K562 (cell line): Measurements from ENCODE around the gene USP20. TPM values are rescaled to one million over a fixed set of nuclear protein-coding genes. Genes with fewer than 3 reads are reported as not detected.
A peak's percentile ranks its signal among the peaks of the same experiment; 100 is the strongest.

Experiments
- ATF6 ChIP-seq: sonication (generic); formaldehyde crosslinking; IDR thresholded peaks from 2 replicates; pipeline ENCODE4 v1.4.0; 2020; ENCODE audit warnings: mild to moderate bottlenecking, missing genetic modification reagents
- FIP1L1 ChIP-seq: fragments of 200-400 bp; formaldehyde crosslinking; IDR thresholded peaks from 2 replicates; pipeline ENCODE4 v1.6.1; 2018; ENCODE audit warnings: mild to moderate bottlenecking, low read depth, low read length; ENCODE audit not compliant: poor library complexity, severe bottlenecking
- FOXP4 ChIP-seq: sonication (generic); formaldehyde crosslinking; IDR thresholded peaks from 2 replicates; pipeline ENCODE4 v1.8.0; 2022; ENCODE audit warnings: mild to moderate bottlenecking, missing genetic modification reagents, borderline replicate concordance
- GATA2 ChIP-seq: sonication (generic); formaldehyde crosslinking; IDR thresholded peaks from 2 replicates; pipeline ENCODE4 v1.4.0; 2020; ENCODE audit warnings: mild to moderate bottlenecking, missing genetic modification reagents
- PBX2 ChIP-seq, 2 experiments: IDR thresholded peaks in 1 of 2; conservative IDR thresholded peaks in 1 of 2; 2 replicates each; pipeline ENCODE4 v1.6.1; 2016; ENCODE audit warnings: low read depth in 2 of 2, mild to moderate bottlenecking in 1 of 2, missing compliant biosample characterization in 1 of 2, missing genetic modification characterization in 1 of 2, moderate library complexity in 1 of 2
- TAF9B ChIP-seq: fragments of 450-650 bp; IDR thresholded peaks from 2 replicates; pipeline ENCODE4 v1.6.1; 2018; ENCODE audit warnings: mild to moderate bottlenecking; ENCODE audit not compliant: partially characterized antibody
- TBP ChIP-seq: optimal IDR thresholded peaks from 2 replicates; pipeline ENCODE3; 2011; ENCODE audit warnings: low read depth, low read length, improper control_type of control experiment
- THRB ChIP-seq: fragments of 450-650 bp; formaldehyde crosslinking; conservative IDR thresholded peaks from 2 replicates; pipeline ENCODE4 v1.4.0; 2022; ENCODE audit warnings: mild to moderate bottlenecking, missing genetic modification characterization
- ZNF384 ChIP-seq: IDR thresholded peaks from 2 replicates; pipeline ENCODE4 v1.6.1; 2012; ENCODE audit warnings: low read depth, low read length, improper control_type of control experiment
- ZNF395 ChIP-seq: fragments of 200-800 bp; sonication (Bioruptor generic); IDR thresholded peaks from 2 replicates; pipeline ENCODE4 v1.6.1; 2017; ENCODE audit warnings: missing genetic modification characterization, missing compliant biosample characterization
- ZNF445 ChIP-seq: fragments of 250-450 bp; sonication (Bioruptor Pico); IDR thresholded peaks from 2 replicates; pipeline ENCODE4 v1.4.0; 2020; ENCODE audit warnings: low read depth, mild to moderate bottlenecking, moderate library complexity
- polyA plus RNA-seq, 8 experiments: library from polyadenylated mRNA; depleted of rRNA in 4 of 8; stranded (reverse) in 5 of 8; unstranded in 3 of 8; fragments of >200 nt; fragmentation: Nextera tagmentation in 2 of 8; fragmentation: Illumina TruSeq in 1 of 8; extraction: Ambion mirVana in 2 of 8; extraction: Trizol in 1 of 8; gene quantifications; 2 replicates each; pipeline versions ENCODE4 v1.2.1 to v1.2.3, GENCODE V29; 2011 to 2014; ENCODE audit warnings: inconsistent platforms in 1 of 8, missing spikeins in 1 of 8
- total RNA-seq, 7 experiments: library from RNA; depleted of rRNA in 6 of 7; stranded (reverse); fragments of >200 nt in 6 of 7; fragmentation: Illumina TruSeq in 2 of 7; extraction: Trizol in 2 of 7; gene quantifications; 2 replicates each; pipeline versions ENCODE4 v1.2.1 to v1.2.3, GENCODE V29; 2011 to 2021; ENCODE audit warnings: low replicate concordance in 1 of 7
- TF ChIP-seq, protein P1 (sequence below), 2 experiments: IDR thresholded peaks; 2 replicates each; pipeline ENCODE4 v1.6.1; 2011; ENCODE audit warnings: borderline replicate concordance in 1 of 2, control low read depth in 1 of 2, low read depth in 1 of 2, low read length in 1 of 2, mild to moderate bottlenecking in 1 of 2, mixed read lengths in 1 of 2, moderate library complexity in 1 of 2; ENCODE audit not compliant: insufficient read depth in 1 of 2, insufficient read length in 1 of 2, poor library complexity in 1 of 2, severe bottlenecking in 1 of 2; ENCODE audit errors: extremely low read depth in 1 of 2

The USP20 gene
- total and polyA plus RNA-seq, 9 of the 15 experiments (the other 6 are each of a cell fraction or from before 2014, with no cell fraction given): 1.9 to 136 (median 49.1) TPM

- no peak for TF ChIP-seq ZNF384
- TF ChIP-seq ZNF445: no peak
- no peak for TF ChIP-seq TAF9B
- TF ChIP-seq FIP1L1: no peak
- TF ChIP-seq, protein P1, sequence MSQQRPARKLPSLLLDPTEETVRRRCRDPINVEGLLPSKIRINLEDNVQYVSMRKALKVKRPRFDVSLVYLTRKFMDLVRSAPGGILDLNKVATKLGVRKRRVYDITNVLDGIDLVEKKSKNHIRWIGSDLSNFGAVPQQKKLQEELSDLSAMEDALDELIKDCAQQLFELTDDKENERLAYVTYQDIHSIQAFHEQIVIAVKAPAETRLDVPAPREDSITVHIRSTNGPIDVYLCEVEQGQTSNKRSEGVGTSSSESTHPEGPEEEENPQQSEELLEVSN (IDR thresholded peaks at IDR 0.05; ENCODE audit: borderline replicate concordance in 1 of 2, extremely low read depth in 1 of 2, insufficient read depth in 1 of 2, insufficient read length in 1 of 2, low read depth in 1 of 2, low read length in 1 of 2, poor library complexity in 1 of 2, severe bottlenecking in 1 of 2): no peak
- TF ChIP-seq ATF6: no peak
- no peak for TF ChIP-seq TBP
- TF ChIP-seq GATA2: no peak
- TF ChIP-seq ZNF395 (CRISPR knock-in tag): no peak
- TF ChIP-seq FOXP4: no peak
- TF ChIP-seq PBX2 (CRISPR knock-in tag; IDR thresholded peaks at IDR 0.05; ENCODE audit: low read depth): no peak
- peak; percentile 32; the same call in 1 of the 2 replicates for TF ChIP-seq PBX2 (tag; conservative IDR thresholded peaks at IDR 0.05; ENCODE audit: low read depth)
- TF ChIP-seq THRB (CRISPR knock-in tag): no peak
Observed at GRCh38 chr9:129813661-129814060, 21.6 kb upstream of the USP20 start (continued).
